Muscle of leg (tissue), 11 donors: Measurements from ENCODE around the gene SLC12A7. TPM values are rescaled to one million over a fixed set of nuclear protein-coding genes. Genes with fewer than 3 reads are reported as not detected.

Source experiments
- DNase-seq: peaks from one replicate; pipeline ENCODE4 v3.0.0; 2013
- H3K27ac ChIP-seq: one replicate; pipeline ENCODE4 v1.5.1; 2013; ENCODE audit warnings: mild to moderate bottlenecking, low read length, control low read depth
- H3K27me3 ChIP-seq: one replicate; pipeline ENCODE4 v1.6.1; 2013; ENCODE audit warnings: low read length; ENCODE audit not compliant: control insufficient read depth, insufficient read depth
- H3K36me3 ChIP-seq: one replicate; pipeline ENCODE4 v1.6.1; 2013; ENCODE audit warnings: low read length; ENCODE audit not compliant: control insufficient read depth, insufficient read depth
- H3K4me1 ChIP-seq: one replicate; pipeline ENCODE4 v1.6.1; 2013; ENCODE audit warnings: low read length; ENCODE audit not compliant: control insufficient read depth, insufficient read depth
- H3K4me3 ChIP-seq: one replicate; pipeline ENCODE4 v1.5.1; 2013; ENCODE audit warnings: low read length, control low read depth
- H3K9me3 ChIP-seq: replicated peaks from 2 replicates; pipeline ENCODE4 v1.6.1; 2013; ENCODE audit warnings: low read depth, low read length; ENCODE audit not compliant: control insufficient read depth
- WGBS: methylation state at CpG from one replicate; pipeline ENCODE4 v1.1.5; 2013; ENCODE audit warnings: missing lambda C conversion rate; ENCODE audit not compliant: insufficient coverage; 5-methylcytosine and 5-hydroxymethylcytosine counted together
- polyA plus RNA-seq, 8 donors: library from polyadenylated mRNA; unstranded; fragments of 120-200 nt; gene quantifications; one replicate each; pipeline versions ENCODE4 v1.2.1 to v1.2.3, GENCODE V29; 2013; ENCODE audit warnings: inconsistent platforms in 1 of 8, low replicate concordance in 1 of 8; ENCODE audit not compliant: insufficient read length in 8 of 8, insufficient read depth in 1 of 8
- total RNA-seq: library from RNA; stranded (reverse); fragments of 120-200 nt; gene quantifications from one replicate; pipeline ENCODE4 v1.2.4, GENCODE V29; 2013

SLC12A7 gene
- total and polyA plus RNA-seq, 9 donors = 5.5 to 12.5 (median 10.8) TPM

DNA sequence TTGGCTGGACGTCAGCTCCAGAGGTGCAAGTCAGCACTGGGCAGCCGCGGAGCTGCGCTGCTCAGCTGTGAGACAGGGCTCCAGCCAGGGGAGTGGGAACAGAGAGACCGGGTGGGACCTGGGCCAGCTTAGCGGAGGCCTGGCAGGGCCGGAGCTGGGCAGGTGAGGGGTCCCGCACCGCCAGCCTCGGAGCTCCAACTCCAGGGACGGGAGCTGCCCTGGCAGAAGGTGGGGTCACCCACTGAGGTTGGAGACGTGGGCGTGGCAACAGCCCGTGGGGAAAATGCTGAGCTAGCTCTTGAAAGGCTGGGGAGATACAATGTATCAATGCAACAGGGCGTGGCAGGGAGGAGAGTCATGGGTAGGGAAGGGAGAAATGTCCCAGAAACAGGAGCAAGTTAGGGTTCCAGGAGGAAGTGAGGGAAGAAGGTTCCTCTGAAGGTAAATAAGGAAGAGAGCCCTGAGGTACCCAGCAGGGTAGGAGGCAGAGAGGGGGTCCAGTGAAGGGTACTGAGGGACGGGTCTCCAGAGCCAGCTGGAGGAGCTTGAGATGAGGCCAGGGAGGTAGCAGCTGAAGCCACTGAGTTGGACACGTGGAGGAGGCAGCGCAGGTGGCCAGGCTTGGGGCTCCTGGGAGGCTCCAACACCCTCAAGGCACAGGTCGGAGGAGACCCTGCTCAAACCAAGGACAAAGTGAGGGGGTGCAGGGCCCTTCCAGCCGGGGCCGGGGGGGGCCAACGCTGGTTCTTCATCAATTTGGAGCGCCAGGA lies 104.0 kb downstream of the SLC12A7 start:
- Histone ChIP-seq H3K4me3 (no peak overlapping the region), H3K27ac (no peak overlapping the region), H3K4me1 (peaks cover 39% of the 10 kb centered on the region), H3K9me3 (no peaks in the 10 kb centered on the region), H3K27me3 (peaks cover 81% of the 10 kb centered on the region), H3K36me3 (no peaks in the 10 kb centered on the region)
- DNase-seq = no peak
- 58% methylated on average over 21 of the region's 23 CpGs for WGBS

DNA sequence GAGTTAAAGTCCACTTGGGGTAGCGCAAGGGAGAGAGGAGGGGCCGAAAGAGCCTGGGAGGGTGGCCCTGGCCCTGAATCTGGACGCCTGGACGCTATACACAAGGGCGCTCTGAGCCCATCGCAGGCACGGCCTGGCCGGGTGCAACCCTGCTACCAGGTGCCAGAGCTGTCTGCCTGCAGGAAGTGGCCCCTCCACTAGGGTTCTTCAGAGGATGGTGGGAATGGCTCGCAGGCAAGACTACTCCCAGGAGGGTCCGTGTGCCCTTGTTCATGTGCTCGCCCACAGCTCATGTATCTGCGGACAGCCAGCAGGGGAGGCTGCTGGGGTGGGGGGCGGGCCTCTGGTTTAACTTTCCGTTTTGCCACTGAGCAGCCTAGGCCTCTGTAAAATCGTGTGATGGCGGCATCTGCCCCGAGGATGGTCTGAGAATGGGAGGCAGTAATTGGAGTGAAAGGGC lies 104.6 kb downstream of the SLC12A7 start:
- Histone ChIP-seq H3K4me1 (peaks cover 39% of the 10 kb centered on the region), H3K36me3 (no peaks in the 10 kb centered on the region), H3K9me3 (no peaks in the 10 kb centered on the region), H3K4me3 (no peak overlapping the region), H3K27me3 (peaks cover 79% of the 10 kb centered on the region), H3K27ac (no peak overlapping the region)
- WGBS = 75% methylated on average over 13 of the region's 17 CpGs
- no peak for DNase-seq

DNA sequence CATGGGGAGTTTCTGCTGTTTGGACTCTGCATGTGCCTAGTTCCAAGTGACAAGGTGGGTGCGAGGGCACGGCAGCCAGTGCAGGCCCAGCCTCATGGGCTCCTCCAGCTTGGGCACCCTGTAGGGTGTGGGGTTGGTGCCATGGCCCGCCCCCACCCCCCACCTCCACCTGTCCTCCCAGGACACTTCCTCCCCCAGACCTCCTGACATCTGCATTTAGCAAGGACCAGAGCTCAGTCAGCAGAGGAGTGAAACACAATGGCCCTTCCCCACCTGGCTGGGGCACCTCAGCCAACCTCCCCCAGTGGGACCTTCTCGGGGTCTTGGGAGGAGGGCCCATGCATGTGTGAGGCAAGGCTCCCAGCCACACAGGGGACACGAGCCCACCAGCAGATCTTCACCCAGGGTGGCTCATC lies 105.2 kb downstream of the SLC12A7 start:
- peaks cover 73% of the 10 kb centered on the region for H3K27me3 ChIP-seq
- no peak for DNase-seq
- no peaks in the 10 kb centered on the region for H3K36me3 ChIP-seq
- peaks cover 39% of the 10 kb centered on the region for H3K4me1 ChIP-seq
- 71% methylated on average over 2 of the region's 5 CpGs for WGBS
- no peaks in the 10 kb centered on the region for H3K9me3 ChIP-seq
- H3K27ac ChIP-seq = no peak overlapping the region
- no peak overlapping the region for H3K4me3 ChIP-seq

DNA sequence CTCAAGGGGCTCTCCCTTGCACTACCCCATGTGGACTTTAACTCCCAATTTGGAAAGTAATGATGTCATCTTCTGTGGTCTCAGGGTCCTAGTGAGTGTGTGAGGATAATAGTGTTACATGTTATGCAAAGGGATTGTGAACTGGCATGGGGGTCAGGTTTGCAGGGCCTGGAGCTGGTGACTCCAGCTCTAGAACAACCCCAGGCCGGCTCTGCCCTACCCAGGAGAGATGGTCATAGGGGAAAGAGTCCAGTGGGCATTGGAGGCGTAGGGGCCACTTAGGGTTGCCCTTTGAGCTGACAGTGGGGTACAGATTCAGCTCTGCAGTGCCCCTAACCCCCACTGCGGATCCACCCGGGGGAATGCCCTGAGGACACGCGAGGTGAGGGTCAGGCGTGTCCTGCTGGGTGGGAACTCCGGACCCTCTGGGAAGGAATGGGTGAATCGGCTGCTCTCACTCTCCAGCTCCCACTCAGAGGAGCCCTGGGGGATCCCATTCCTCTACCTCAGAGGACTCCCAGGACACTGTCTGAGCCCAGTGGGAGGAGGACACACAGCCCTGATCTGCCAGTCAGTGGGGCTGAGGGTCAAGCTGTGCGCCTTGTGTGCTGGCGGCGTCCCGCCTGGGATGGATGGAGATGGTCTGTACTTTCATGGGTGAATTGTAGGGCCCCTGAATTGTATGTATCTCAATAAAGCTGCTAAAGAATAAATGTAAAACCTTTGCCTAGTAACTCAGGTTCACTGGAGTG lies 105.8 kb downstream of the SLC12A7 start:
- H3K27me3 ChIP-seq = peaks cover 72% of the 10 kb centered on the region
- H3K27ac ChIP-seq = no peak overlapping the region
- peaks cover 39% of the 10 kb centered on the region for H3K4me1 ChIP-seq
- WGBS = 99% methylated on average over 6 of the region's 13 CpGs
- DNase-seq = no peak
- H3K36me3 ChIP-seq = no peaks in the 10 kb centered on the region
- no peak overlapping the region for H3K4me3 ChIP-seq
- no peaks in the 10 kb centered on the region for H3K9me3 ChIP-seq

DNA sequence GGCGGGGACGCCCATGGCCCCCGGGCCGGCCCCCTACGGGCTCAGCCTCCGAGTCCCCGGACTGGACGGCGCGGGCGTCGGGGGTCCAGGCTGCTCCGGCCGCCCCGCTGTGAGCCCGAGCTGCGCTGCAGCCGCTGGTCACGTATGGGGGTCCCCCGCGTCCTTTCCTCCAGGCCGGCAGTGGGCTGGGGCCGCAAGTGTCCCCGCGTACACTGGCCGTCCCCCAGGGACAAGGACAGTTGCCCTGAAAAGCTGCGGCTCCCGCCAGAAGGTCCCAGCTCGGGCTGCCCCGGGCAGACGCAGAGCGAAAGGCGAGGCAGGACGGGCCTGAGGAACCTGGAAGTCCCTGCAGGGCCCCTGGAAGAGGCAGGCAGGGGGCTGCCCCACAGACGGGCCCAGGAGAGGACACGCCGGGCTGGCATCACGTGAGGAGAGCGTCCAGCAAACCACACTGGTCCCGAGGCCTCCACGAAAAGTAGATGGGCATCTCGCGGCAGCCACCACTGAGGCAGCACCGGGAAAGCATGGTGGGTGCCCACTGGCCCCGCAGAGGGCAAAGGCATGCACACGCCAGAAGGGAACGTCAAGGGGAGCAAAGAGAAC lies 106.5 kb downstream of the SLC12A7 start:
- no peaks in the 10 kb centered on the region for H3K36me3 ChIP-seq
- H3K4me3 ChIP-seq = peak overlapping the region; percentile 44
- H3K4me1 ChIP-seq = peaks cover 33% of the 10 kb centered on the region
- WGBS = 39% methylated on average over 45 of the region's 47 CpGs
- H3K9me3 ChIP-seq = no peaks in the 10 kb centered on the region
- H3K27ac ChIP-seq = no peak overlapping the region
- peaks cover 65% of the 10 kb centered on the region for H3K27me3 ChIP-seq
- DNase-seq = no peak

DNA sequence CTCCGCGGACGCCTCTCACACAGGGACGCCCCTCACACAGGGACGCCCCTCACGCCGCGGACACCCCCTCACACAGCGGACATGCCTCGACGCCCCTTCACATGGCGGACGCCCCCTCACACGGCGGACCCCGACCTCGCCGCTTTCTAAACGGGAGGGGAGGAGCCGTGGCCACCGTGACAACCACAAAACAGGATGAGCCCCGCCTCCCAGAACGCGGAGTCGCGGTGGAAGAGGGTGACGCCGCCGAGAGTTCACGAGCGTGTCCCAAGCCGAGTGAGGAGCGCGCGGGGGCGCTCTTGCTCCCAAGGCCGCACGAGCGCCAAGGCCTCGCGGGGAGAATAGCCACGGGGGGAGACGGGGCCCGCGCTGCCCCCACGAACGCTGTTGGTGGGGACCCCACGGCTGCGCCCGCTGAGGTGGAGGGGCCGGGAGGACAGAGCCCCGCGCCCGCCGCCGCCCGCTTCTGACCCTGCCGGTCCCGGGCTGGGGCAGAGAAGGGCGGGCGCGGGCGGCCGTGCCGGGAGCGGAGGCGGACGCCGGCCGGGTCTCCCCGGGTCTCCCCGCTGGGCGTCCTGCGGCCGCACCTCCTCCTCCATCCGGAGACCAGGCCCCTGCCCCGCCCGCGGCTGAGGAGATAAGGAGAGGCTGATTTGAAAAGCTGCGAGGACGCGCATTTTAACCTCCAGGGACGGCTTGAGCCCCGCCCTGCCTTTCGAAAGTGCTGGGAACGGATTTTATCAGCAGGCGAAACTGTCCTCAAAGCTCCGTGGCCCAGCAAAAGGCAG lies 107.2 kb downstream of the SLC12A7 start:
- Histone ChIP-seq H3K27ac (peak overlapping the region; percentile 24), H3K9me3 (no peaks in the 10 kb centered on the region), H3K4me1 (peaks cover 26% of the 10 kb centered on the region), H3K36me3 (no peaks in the 10 kb centered on the region), H3K27me3 (peaks cover 61% of the 10 kb centered on the region), H3K4me3 (peak overlapping the region; percentile 44)
- WGBS = under 1% methylated on average over 58 of the region's 88 CpGs
- DNase-seq = peak; percentile 86

DNA sequence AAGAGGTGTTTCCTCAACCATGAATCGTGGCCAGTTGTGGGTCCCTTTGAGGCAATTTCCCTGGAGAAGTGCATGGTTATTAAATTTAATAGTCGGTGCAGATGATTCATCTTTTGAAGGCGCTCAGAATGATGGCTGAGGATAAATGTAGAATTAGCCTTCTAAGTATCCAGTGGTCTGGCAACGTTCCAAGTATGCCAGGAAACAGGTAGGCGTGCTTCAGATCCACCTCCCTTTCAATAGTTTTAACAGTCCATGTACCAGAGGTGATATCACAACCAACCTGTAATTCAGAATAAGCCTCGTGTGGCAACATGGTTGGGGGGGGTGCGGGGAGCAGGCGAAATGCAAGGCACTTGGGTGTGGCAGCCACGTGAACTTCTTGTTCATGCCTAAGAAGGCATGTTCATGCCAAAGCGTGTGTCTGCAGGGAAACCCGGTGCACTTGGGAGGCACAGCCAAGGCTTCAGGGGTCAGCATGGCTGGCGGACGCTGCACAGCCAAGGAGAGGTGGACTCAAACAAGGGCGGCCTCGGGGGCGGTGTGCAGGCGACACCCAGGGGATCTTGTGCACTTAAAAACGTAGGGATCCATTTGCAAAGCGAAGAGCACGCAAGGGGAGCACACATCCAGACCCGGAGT lies 108.4 kb downstream of the SLC12A7 start:
- Histone ChIP-seq H3K27me3 (peaks cover 60% of the 10 kb centered on the region), H3K4me3 (no peak overlapping the region), H3K9me3 (no peaks in the 10 kb centered on the region), H3K4me1 (peaks cover 32% of the 10 kb centered on the region), H3K27ac (no peak overlapping the region), H3K36me3 (no peaks in the 10 kb centered on the region)
- DNase-seq = no peak
- WGBS = 61% methylated on average over 16 of the region's 21 CpGs

DNA sequence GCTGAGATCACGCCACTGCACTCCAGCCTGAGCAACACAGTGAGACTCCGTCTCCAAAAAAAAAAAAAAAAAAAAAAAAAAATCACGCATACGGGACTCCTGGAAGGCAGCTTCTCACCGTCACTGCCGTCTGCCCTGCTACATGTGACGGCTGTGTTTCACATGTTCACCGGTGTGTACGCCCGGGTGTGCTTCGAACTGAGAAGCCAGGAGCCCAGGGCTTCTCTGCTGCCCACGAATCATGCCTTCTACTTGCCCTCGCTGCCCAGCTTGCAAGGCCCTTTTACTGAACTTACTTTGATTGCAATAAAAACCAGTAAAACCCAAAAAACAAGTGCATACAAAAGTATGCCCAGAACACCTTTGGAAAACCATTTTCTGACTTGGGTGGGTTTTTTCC lies 109.0 kb downstream of the SLC12A7 start:
- Histone ChIP-seq H3K4me1 (peaks cover 32% of the 10 kb centered on the region), H3K4me3 (no peak overlapping the region), H3K27me3 (peaks cover 56% of the 10 kb centered on the region), H3K36me3 (no peaks in the 10 kb centered on the region), H3K27ac (no peak overlapping the region), H3K9me3 (no peaks in the 10 kb centered on the region)
- WGBS = 86% methylated on average over 8 of the region's 13 CpGs
- DNase-seq = no peak

DNA sequence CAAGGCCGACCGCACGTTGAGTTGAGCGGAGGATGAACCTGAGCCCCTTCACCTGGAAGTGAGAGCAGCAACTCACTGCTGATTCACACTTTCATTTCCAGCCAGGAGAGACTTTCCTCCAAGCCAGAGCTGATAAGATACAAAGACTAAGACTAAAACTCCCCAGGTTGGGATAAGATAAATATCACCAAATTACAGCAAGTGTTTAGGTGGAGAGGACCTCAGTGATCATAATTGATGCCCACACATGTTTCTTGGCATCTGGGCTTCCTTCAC lies 109.7 kb downstream of the SLC12A7 start:
- Histone ChIP-seq H3K4me1 (peaks cover 29% of the 10 kb centered on the region), H3K9me3 (no peaks in the 10 kb centered on the region), H3K27ac (no peak overlapping the region), H3K36me3 (no peaks in the 10 kb centered on the region), H3K27me3 (peaks cover 52% of the 10 kb centered on the region), H3K4me3 (no peak overlapping the region)
- WGBS = no CpG with 5 or more reads among the region's 4 CpGs
- DNase-seq = no peak
